Measurements from ENCODE around the gene HOXC5.

The HOXC5 gene

GRCh38 chr12:54000116-54001114 is 32.4 kb upstream of the HOXC5 start, which contains the start of gene HOXC9:
TSS of gene HOXC9 (plus strand) at chr12:54000161. CDS start at chr12:54000189, 28 bp downstream.
- DNase-seq (ENCODE audit: low read depth), result no peak
- H3K4me3 ChIP-seq (ENCODE audit: low read length), result peak within 1 kb of the TSS; percentile 98
- TF ChIP-seq, protein P1, sequence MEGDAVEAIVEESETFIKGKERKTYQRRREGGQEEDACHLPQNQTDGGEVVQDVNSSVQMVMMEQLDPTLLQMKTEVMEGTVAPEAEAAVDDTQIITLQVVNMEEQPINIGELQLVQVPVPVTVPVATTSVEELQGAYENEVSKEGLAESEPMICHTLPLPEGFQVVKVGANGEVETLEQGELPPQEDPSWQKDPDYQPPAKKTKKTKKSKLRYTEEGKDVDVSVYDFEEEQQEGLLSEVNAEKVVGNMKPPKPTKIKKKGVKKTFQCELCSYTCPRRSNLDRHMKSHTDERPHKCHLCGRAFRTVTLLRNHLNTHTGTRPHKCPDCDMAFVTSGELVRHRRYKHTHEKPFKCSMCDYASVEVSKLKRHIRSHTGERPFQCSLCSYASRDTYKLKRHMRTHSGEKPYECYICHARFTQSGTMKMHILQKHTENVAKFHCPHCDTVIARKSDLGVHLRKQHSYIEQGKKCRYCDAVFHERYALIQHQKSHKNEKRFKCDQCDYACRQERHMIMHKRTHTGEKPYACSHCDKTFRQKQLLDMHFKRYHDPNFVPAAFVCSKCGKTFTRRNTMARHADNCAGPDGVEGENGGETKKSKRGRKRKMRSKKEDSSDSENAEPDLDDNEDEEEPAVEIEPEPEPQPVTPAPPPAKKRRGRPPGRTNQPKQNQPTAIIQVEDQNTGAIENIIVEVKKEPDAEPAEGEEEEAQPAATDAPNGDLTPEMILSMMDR (conservative IDR thresholded peaks at IDR 0.05; ENCODE audit: low read length), result 0 out of 2 replicates have a peak, but pooled peaks have one; percentile 1

GRCh38 chr12:54001283-54002187 is 31.3 kb upstream of the HOXC5 start:
- peak overlapping the region; percentile 98 for H3K4me3 ChIP-seq (ENCODE audit: low read length)
- TF ChIP-seq, protein P1 (conservative IDR thresholded peaks at IDR 0.05; ENCODE audit: low read length), result no peak
- no peak for DNase-seq (ENCODE audit: low read depth)

DNA sequence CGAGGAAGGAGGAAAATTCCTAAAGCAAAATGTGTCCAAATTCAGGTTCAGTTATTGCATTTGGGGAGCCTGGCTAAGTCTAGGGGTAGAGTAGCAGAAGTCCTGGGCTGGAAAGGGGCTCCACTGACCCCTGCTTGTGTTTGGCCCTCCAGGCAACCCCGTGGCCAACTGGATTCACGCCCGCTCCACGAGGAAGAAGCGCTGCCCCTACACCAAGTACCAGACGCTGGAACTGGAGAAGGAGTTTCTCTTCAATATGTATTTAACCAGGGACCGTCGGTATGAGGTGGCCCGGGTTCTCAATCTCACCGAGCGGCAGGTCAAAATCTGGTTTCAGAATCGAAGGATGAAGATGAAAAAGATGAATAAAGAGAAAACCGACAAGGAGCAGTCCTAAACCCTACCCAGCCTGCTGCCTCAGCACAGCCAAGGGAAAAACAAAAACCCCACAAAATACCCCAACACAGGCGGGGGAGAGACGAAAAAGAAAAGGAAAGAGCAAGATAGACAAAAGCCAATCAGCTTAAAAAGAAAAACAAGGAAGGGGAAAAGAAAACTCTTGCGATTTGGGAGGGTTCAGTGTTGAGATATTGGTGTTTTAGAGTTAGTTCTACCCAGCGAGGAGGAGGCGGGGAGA is 30.5 kb upstream of the HOXC5 start:
- no peak for DNase-seq (ENCODE audit: low read depth)
- TF ChIP-seq, protein P1 (conservative IDR thresholded peaks at IDR 0.05; ENCODE audit: low read length), result no peak
- peak overlapping the region; percentile 98 for H3K4me3 ChIP-seq (ENCODE audit: low read length)

- TF ChIP-seq, protein P1 (conservative IDR thresholded peaks at IDR 0.05; ENCODE audit: low read length), result no peak
- H3K4me3 ChIP-seq (ENCODE audit: low read length), result peak overlapping the region; percentile 98
- DNase-seq (ENCODE audit: low read depth), result no peak
Observed at GRCh38 chr12:54002915-54003389, 29.9 kb upstream of the HOXC5 start.

GRCh38 chr12:54003625-54004024 is 29.2 kb upstream of the HOXC5 start:
- peak; percentile 54 for DNase-seq (ENCODE audit: low read depth)
- H3K4me3 ChIP-seq (ENCODE audit: low read length), result peak overlapping the region; percentile 98
- TF ChIP-seq, protein P1 (conservative IDR thresholded peaks at IDR 0.05; ENCODE audit: low read length), result no peak

DNA sequence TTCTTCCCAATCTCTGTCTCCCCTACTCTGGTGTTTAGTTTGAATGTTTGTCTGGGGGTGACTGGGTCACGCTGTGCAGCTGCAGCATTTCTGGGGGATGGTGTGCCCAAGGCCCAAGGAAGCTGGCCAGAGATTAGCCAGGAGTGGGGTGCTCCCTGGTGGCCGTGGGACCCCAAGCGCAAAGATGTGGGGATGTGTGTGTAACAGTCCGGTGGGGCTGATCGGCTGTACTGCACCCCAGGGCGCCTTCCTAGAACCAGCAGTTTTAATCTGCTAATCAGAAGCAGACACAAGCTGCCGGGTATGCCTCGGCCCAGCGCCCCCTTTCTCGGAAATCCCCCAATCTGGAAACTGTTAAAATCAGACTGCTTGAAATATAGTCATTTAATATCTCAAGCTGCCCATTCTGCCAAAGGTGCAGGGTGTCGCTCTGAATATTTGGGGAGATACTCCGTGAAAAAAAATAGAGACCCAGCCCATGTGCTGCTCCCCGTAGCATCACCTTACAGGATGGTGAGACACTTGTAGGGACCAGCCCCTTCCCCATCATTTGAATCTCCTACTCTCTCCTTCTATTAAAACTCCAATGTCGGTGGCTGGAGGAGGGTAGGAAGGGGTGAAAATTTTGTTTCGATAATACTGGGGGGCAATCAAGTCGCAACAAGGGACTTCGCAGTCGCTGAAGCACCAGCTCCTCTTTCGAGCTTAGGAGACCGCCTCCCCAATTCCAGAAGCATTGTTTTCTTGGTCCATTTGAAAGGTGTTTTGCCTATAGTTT is 28.6 kb upstream of the HOXC5 start:
- H3K4me3 ChIP-seq (ENCODE audit: low read length), result peak overlapping the region; percentile 98
- peak; percentile 56 for DNase-seq (ENCODE audit: low read depth)
- TF ChIP-seq, protein P1 (conservative IDR thresholded peaks at IDR 0.05; ENCODE audit: low read length), result peak; percentile 33

Data from AG10803 (cell line).